GM23338 (cell line): Measurements from ENCODE around the gene DCTN2. TPM values are rescaled to one million over a fixed set of nuclear protein-coding genes. Genes with fewer than 3 reads are reported as not detected.

Experiments used
- ATAC-seq: fragments of 200-7000 bp; cut with Tn5 transposase; 3 replicates; pipeline ENCODE4 v1.9.1; 2020
- DNase-seq: peaks from one replicate; pipeline ENCODE4 v3.0.0-alpha.2; 2015; ENCODE audit warnings: low spot score
- H2AFZ ChIP-seq: fragments of 200-600 bp; sonication (generic); 2 replicates; pipeline ENCODE4 v1.8.0; 2016; ENCODE audit warnings: antibody characterized with exemption, mild to moderate bottlenecking, moderate library complexity
- H3F3A ChIP-seq: fragments of 200-600 bp; sonication (generic); replicated peaks from 2 replicates; pipeline ENCODE4 v1.8.0; 2017; ENCODE audit warnings: antibody characterized with exemption, mixed run types, low read depth
- H3K27ac ChIP-seq: fragments of 200-600 bp; sonication (generic); 2 replicates; pipeline ENCODE4 v1.6.1; 2016; ENCODE audit warnings: low read depth
- H3K27me3 ChIP-seq: fragments of 200-600 bp; sonication (generic); 2 replicates; pipeline ENCODE4 v1.8.0; 2016; ENCODE audit warnings: mild to moderate bottlenecking, mixed run types, moderate library complexity; ENCODE audit not compliant: insufficient read depth
- H3K36me3 ChIP-seq: fragments of 200-600 bp; sonication (generic); 2 replicates; pipeline ENCODE4 v1.8.0; 2016; ENCODE audit warnings: mild to moderate bottlenecking; ENCODE audit not compliant: insufficient read depth
- H3K4me1 ChIP-seq: fragments of 200-600 bp; sonication (generic); 2 replicates; pipeline ENCODE4 v1.8.0; 2016; ENCODE audit warnings: mild to moderate bottlenecking, moderate library complexity; ENCODE audit not compliant: insufficient read depth
- H3K4me2 ChIP-seq: fragments of 200-600 bp; sonication (generic); 2 replicates; pipeline ENCODE4 v1.7.1; 2017; ENCODE audit warnings: mixed run types
- H3K4me3 ChIP-seq: fragments of 200-600 bp; sonication (generic); 2 replicates; pipeline ENCODE4 v1.6.1; 2016; ENCODE audit warnings: mixed run types
- H3K79me2 ChIP-seq: fragments of 200-600 bp; sonication (generic); replicated peaks from 2 replicates; pipeline ENCODE4 v1.8.0; 2017; ENCODE audit warnings: mild to moderate bottlenecking; ENCODE audit not compliant: insufficient read depth
- H3K9me2 ChIP-seq: fragments of 200-600 bp; sonication (generic); 2 replicates; pipeline ENCODE4 v1.8.0; 2017; ENCODE audit not compliant: insufficient read depth
- H4K20me1 ChIP-seq: fragments of 200-600 bp; sonication (generic); replicated peaks from 2 replicates; pipeline ENCODE4 v1.8.0; 2017; ENCODE audit warnings: mild to moderate bottlenecking; ENCODE audit not compliant: insufficient read depth
- H3K27ac Mint-ChIP-seq: 2 replicates; pipeline ENCODE4 v1.8.0; 2020; ENCODE audit warnings: inconsistent platforms, mild to moderate bottlenecking, moderate library complexity, mixed read lengths
- H3K27me3 Mint-ChIP-seq: 3 replicates; pipeline ENCODE4 v1.8.0; 2022; ENCODE audit warnings: low read depth, mild to moderate bottlenecking, moderate library complexity, mixed read lengths, inconsistent platforms; ENCODE audit not compliant: insufficient read depth, poor library complexity
- H3K36me3 Mint-ChIP-seq: 3 replicates; pipeline ENCODE4 v1.8.0; 2021; ENCODE audit warnings: low read depth, mild to moderate bottlenecking, inconsistent platforms, moderate library complexity, mixed read lengths
- H3K4me1 Mint-ChIP-seq: 3 replicates; pipeline ENCODE4 v1.8.0; 2020; ENCODE audit warnings: mild to moderate bottlenecking, inconsistent platforms, mixed read lengths
- H3K4me3 Mint-ChIP-seq: 3 replicates; pipeline ENCODE4 v1.8.0; 2021; ENCODE audit warnings: moderate library complexity, mild to moderate bottlenecking, inconsistent platforms, mixed read lengths
- H3K9me3 Mint-ChIP-seq: 3 replicates; pipeline ENCODE4 v1.8.0; 2020; ENCODE audit warnings: moderate library complexity, mild to moderate bottlenecking, inconsistent platforms, mixed read lengths
- CREB1 ChIP-seq: fragments of 250-450 bp; sonication (Bioruptor Pico); IDR thresholded peaks from 2 replicates; pipeline ENCODE4 v1.5.0; 2020; ENCODE audit warnings: low read depth, mild to moderate bottlenecking, moderate library complexity
- CTCF ChIP-seq, 2 experiments: fragments of 200-600 bp in 1 of 2; sonication (generic) in 1 of 2; conservative IDR thresholded peaks; 2 replicates each; pipeline versions ENCODE4 v1.5.1 to v1.6.1; 2016 to 2017; ENCODE audit warnings: antibody characterized with exemption in 2 of 2, low read depth in 2 of 2, mild to moderate bottlenecking in 2 of 2, moderate library complexity in 1 of 2
- EZH2 ChIP-seq: fragments of 200-600 bp; sonication (generic); IDR thresholded peaks from one replicate; pipeline ENCODE4 v1.8.0; 2017; ENCODE audit warnings: antibody characterized with exemption, mild to moderate bottlenecking, low read depth; ENCODE audit not compliant: unreplicated experiment
- EZH2phosphoT487 ChIP-seq: fragments of 200-600 bp; sonication (generic); IDR thresholded peaks from one replicate; pipeline ENCODE4 v1.8.1; 2018; ENCODE audit warnings: antibody characterized with exemption; ENCODE audit not compliant: unreplicated experiment
- JUNB ChIP-seq: IDR thresholded peaks from one replicate; pipeline ENCODE4 v1.6.1; 2016; ENCODE audit warnings: antibody characterized with exemption; ENCODE audit not compliant: unreplicated experiment
- NANOG ChIP-seq: IDR thresholded peaks from 2 replicates; pipeline ENCODE4 v1.6.1; 2016; ENCODE audit warnings: antibody characterized with exemption, borderline replicate concordance
- POLR2AphosphoS5 ChIP-seq: IDR thresholded peaks from 2 replicates; pipeline ENCODE4 v1.6.1; 2016; ENCODE audit warnings: antibody characterized with exemption, low read depth
- REST ChIP-seq: IDR thresholded peaks from one replicate; pipeline ENCODE4 v1.6.1; 2018; ENCODE audit warnings: antibody characterized with exemption; ENCODE audit not compliant: unreplicated experiment
- STAT1 ChIP-seq: IDR thresholded peaks from one replicate; pipeline ENCODE4 v1.6.1; 2016; ENCODE audit warnings: antibody characterized with exemption; ENCODE audit not compliant: unreplicated experiment
- ZNF114 ChIP-seq: fragments of 250-450 bp; sonication (Bioruptor Pico); IDR thresholded peaks from 2 replicates; pipeline ENCODE4 v1.5.0; 2020; ENCODE audit warnings: mild to moderate bottlenecking, moderate library complexity
- ZNF331 ChIP-seq: fragments of 250-450 bp; sonication (Bioruptor Pico); IDR thresholded peaks from 2 replicates; pipeline ENCODE4 v1.5.0; 2020; ENCODE audit warnings: low read depth, mild to moderate bottlenecking, moderate library complexity
- polyA plus RNA-seq: library from polyadenylated mRNA; unstranded; fragments of >200 nt; fragmentation: Nextera tagmentation; extraction: Ambion mirVana; gene quantifications from 2 replicates; pipeline ENCODE4 v1.2.1, GENCODE V29; 2016
- total RNA-seq: library from RNA; depleted of rRNA; stranded (reverse); fragments of >200 nt; shearing (Covaris generic); gene quantifications from 2 replicates; pipeline ENCODE4 v1.2.3, GENCODE V29; 2014
- TF ChIP-seq, protein P1 (sequence below): IDR thresholded peaks from 2 replicates; pipeline ENCODE4 v1.6.1; 2016; ENCODE audit warnings: antibody characterized with exemption
- TF ChIP-seq, protein P2 (sequence below): fragments of 250-450 bp; sonication (Bioruptor Pico); IDR thresholded peaks from 2 replicates; pipeline ENCODE4 v1.5.0; 2020; ENCODE audit warnings: mild to moderate bottlenecking, moderate library complexity

Gene DCTN2
- total and polyA plus RNA-seq, 2 experiments from 2014 or later = 56.1 to 157 TPM

- Mint-ChIP-seq H3K27ac (no peak overlapping the region), H3K4me1 (peaks cover 4% of the 10 kb centered on the region; the same call in 2 of the 3 replicates), H3K36me3 (peaks cover 44% of the 10 kb centered on the region), H3K27me3 (peaks cover 4% of the 10 kb centered on the region), H3K4me3 (no peak overlapping the region), H3K9me3 (no peaks in the 10 kb centered on the region)
- H3K27me3 ChIP-seq = no peaks in the 10 kb centered on the region
- no peak overlapping the region for H3K4me2 ChIP-seq
- H3K4me3 ChIP-seq = no peak overlapping the region
- H4K20me1 ChIP-seq = peaks cover 14% of the 10 kb centered on the region
- ATAC-seq = no peak
- peaks cover 13% of the 10 kb centered on the region for H3K36me3 ChIP-seq
- H3F3A ChIP-seq = peaks cover 12% of the 10 kb centered on the region; the same call in 1 of the 2 replicates
- H2AFZ ChIP-seq = no peak overlapping the region
- H3K27ac ChIP-seq = no peak overlapping the region
- no peaks in the 10 kb centered on the region for H3K9me2 ChIP-seq
- no peaks in the 10 kb centered on the region for H3K4me1 ChIP-seq
- no peaks in the 10 kb centered on the region for H3K79me2 ChIP-seq
- no peak for DNase-seq
- TF ChIP-seq NANOG = no peak
- no peak for TF ChIP-seq POLR2AphosphoS5
- TF ChIP-seq, protein P1, sequence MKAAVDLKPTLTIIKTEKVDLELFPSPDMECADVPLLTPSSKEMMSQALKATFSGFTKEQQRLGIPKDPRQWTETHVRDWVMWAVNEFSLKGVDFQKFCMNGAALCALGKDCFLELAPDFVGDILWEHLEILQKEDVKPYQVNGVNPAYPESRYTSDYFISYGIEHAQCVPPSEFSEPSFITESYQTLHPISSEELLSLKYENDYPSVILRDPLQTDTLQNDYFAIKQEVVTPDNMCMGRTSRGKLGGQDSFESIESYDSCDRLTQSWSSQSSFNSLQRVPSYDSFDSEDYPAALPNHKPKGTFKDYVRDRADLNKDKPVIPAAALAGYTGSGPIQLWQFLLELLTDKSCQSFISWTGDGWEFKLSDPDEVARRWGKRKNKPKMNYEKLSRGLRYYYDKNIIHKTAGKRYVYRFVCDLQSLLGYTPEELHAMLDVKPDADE = no peak
- no peak for TF ChIP-seq ZNF331
- no peak for TF ChIP-seq REST
- TF ChIP-seq JUNB = no peak
- no peak for TF ChIP-seq EZH2phosphoT487
- TF ChIP-seq CREB1 = no peak
- TF ChIP-seq EZH2 = no peak
- TF ChIP-seq CTCF (conservative IDR thresholded peaks at IDR 0.05; ENCODE audit: low read depth in 2 of 2) = no peak
- TF ChIP-seq, protein P2, sequence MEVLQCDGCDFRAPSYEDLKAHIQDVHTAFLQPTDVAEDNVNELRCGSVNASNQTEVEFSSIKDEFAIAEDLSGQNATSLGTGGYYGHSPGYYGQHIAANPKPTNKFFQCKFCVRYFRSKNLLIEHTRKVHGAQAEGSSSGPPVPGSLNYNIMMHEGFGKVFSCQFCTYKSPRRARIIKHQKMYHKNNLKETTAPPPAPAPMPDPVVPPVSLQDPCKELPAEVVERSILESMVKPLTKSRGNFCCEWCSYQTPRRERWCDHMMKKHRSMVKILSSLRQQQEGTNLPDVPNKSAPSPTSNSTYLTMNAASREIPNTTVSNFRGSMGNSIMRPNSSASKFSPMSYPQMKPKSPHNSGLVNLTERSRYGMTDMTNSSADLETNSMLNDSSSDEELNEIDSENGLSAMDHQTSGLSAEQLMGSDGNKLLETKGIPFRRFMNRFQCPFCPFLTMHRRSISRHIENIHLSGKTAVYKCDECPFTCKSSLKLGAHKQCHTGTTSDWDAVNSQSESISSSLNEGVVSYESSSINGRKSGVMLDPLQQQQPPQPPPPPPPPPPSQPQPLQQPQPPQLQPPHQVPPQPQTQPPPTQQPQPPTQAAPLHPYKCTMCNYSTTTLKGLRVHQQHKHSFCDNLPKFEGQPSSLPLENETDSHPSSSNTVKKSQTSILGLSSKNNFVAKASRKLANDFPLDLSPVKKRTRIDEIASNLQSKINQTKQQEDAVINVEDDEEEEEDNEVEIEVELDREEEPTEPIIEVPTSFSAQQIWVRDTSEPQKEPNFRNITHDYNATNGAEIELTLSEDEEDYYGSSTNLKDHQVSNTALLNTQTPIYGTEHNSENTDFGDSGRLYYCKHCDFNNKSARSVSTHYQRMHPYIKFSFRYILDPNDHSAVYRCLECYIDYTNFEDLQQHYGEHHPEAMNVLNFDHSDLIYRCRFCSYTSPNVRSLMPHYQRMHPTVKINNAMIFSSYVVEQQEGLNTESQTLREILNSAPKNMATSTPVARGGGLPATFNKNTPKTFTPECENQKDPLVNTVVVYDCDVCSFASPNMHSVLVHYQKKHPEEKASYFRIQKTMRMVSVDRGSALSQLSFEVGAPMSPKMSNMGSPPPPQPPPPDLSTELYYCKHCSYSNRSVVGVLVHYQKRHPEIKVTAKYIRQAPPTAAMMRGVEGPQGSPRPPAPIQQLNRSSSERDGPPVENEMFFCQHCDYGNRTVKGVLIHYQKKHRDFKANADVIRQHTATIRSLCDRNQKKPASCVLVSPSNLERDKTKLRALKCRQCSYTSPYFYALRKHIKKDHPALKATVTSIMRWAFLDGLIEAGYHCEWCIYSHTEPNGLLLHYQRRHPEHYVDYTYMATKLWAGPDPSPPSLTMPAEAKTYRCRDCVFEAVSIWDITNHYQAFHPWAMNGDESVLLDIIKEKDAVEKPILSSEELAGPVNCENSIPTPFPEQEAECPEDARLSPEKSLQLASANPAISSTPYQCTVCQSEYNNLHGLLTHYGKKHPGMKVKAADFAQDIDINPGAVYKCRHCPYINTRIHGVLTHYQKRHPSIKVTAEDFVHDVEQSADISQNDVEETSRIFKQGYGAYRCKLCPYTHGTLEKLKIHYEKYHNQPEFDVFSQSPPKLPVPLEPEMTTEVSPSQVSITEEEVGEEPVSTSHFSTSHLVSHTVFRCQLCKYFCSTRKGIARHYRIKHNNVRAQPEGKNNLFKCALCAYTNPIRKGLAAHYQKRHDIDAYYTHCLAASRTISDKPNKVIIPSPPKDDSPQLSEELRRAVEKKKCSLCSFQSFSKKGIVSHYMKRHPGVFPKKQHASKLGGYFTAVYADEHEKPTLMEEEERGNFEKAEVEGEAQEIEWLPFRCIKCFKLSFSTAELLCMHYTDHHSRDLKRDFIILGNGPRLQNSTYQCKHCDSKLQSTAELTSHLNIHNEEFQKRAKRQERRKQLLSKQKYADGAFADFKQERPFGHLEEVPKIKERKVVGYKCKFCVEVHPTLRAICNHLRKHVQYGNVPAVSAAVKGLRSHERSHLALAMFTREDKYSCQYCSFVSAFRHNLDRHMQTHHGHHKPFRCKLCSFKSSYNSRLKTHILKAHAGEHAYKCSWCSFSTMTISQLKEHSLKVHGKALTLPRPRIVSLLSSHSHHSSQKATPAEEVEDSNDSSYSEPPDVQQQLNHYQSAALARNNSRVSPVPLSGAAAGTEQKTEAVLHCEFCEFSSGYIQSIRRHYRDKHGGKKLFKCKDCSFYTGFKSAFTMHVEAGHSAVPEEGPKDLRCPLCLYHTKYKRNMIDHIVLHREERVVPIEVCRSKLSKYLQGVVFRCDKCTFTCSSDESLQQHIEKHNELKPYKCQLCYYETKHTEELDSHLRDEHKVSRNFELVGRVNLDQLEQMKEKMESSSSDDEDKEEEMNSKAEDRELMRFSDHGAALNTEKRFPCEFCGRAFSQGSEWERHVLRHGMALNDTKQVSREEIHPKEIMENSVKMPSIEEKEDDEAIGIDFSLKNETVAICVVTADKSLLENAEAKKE = no peak
- no peak for TF ChIP-seq ZNF114 (CRISPR knock-in tag)
- no peak for TF ChIP-seq STAT1
Observed at GRCh38 chr12:57580466-57580795, 33.4 kb upstream of the DCTN2 start.
